ENCODE results near the gene USP20. TPM values are rescaled to one million over a fixed set of nuclear protein-coding genes. Genes with fewer than 3 reads are reported as not detected.

The USP20 gene
- total RNA-seq, 6 donors from 2014 or later = 17.3 to 75.4 (median 26.2) TPM

DNA sequence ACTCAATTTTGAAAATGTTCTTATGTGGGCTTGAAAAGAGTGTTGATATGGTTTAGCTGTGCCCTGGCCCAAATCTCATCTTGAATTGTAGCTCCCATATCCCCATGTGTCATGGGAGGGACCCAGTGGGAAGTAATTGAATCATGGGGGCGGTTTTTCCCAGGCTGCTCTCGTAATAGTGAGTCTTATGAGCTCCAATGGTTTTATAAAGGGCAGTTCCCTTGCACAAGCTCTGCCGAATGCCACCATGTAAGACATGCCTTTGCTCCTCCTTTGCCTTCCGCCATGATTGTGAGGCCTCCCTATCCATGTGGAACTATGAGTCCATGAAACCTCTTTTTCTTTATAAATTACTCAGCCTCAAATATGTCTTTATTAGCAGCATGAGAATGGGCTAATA is 71.0 kb downstream of the USP20 start:
- no peak overlapping the region for H3K4me3 ChIP-seq
- peaks cover 0 to 3% (median 1%) of the 10 kb centered on the region in 4 donors for H3K4me1 ChIP-seq
- ATAC-seq (ENCODE audit: low FRiP score in 2 of 2) = no peak
- DNase-seq = no peak
- no peaks in the 10 kb centered on the region for H3K27me3 ChIP-seq
- H3K36me3 ChIP-seq = peaks cover 0 to 69% (median 21%) of the 10 kb centered on the region in 4 donors
- TF ChIP-seq POLR2AphosphoS5 (IDR thresholded peaks at IDR 0.05) = no peak
- 95 to 98% methylated on average over 4 of the region's 4 CpGs for WGBS, 2 donors
- H3K27ac ChIP-seq = no peak overlapping the region
- H3K9me3 ChIP-seq = no peaks in the 10 kb centered on the region

DNA sequence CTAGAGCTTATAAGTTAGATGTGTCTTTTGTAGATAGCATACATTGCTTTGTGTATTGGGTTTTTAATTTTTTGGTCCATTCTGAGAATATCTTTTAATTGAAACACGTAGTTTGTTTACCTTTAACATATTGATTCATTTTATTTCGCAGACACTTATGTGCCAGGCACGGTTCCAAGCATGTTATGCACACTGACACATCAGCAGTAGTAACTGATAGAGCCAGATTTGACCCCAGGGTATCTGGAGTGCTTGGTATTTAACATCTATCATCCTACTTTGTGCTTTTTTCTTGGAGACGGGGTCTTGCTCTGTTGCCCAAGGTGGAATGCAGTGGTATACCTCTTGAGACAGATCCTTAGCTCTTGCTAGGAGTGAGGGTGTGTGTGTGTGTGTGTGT is 71.9 kb downstream of the USP20 start:
- 89 to 93% methylated on average over 4 of the region's 4 CpGs for WGBS, 2 donors
- peaks cover 0 to 66% (median 17%) of the 10 kb centered on the region in 4 donors for H3K36me3 ChIP-seq

GRCh38 chr9:129908906-129909305 is 73.6 kb downstream of the USP20 start:
- WGBS, 2 donors = 86 to 89% methylated on average over 4 of the region's 4 CpGs
- no peak for DNase-seq

More for the DNA sequence above, 71.9 kb downstream of the USP20 start:
- H3K4me3 ChIP-seq = no peak overlapping the region
- no peak for ATAC-seq (ENCODE audit: low FRiP score in 2 of 2)
- peaks cover 0 to 3% (median 1%) of the 10 kb centered on the region in 4 donors for H3K4me1 ChIP-seq
- no peak overlapping the region for H3K27ac ChIP-seq
- TF ChIP-seq, protein P1, sequence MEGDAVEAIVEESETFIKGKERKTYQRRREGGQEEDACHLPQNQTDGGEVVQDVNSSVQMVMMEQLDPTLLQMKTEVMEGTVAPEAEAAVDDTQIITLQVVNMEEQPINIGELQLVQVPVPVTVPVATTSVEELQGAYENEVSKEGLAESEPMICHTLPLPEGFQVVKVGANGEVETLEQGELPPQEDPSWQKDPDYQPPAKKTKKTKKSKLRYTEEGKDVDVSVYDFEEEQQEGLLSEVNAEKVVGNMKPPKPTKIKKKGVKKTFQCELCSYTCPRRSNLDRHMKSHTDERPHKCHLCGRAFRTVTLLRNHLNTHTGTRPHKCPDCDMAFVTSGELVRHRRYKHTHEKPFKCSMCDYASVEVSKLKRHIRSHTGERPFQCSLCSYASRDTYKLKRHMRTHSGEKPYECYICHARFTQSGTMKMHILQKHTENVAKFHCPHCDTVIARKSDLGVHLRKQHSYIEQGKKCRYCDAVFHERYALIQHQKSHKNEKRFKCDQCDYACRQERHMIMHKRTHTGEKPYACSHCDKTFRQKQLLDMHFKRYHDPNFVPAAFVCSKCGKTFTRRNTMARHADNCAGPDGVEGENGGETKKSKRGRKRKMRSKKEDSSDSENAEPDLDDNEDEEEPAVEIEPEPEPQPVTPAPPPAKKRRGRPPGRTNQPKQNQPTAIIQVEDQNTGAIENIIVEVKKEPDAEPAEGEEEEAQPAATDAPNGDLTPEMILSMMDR (IDR thresholded peaks at IDR 0.05) = no peak
- no peaks in the 10 kb centered on the region for H3K27me3 ChIP-seq
- no peaks in the 10 kb centered on the region for H3K9me3 ChIP-seq
- DNase-seq = no peak

GRCh38 chr9:129909851-129910250 is 74.6 kb downstream of the USP20 start:
- DNase-seq (no peak), ATAC-seq (ENCODE audit: low FRiP score in 2 of 2) (no peak)
- H3K4me3 ChIP-seq = no peak overlapping the region
- no peaks in the 10 kb centered on the region for H3K9me3 ChIP-seq
- no peaks in the 10 kb centered on the region for H3K27me3 ChIP-seq
- peaks cover 0 to 3% (median 0%) of the 10 kb centered on the region in 4 donors for H3K4me1 ChIP-seq
- TF ChIP-seq, protein P1 (IDR thresholded peaks at IDR 0.05) = no peak
- TF ChIP-seq POLR2AphosphoS5 (IDR thresholded peaks at IDR 0.05) = no peak
- no peak for TF ChIP-seq EP300 (IDR thresholded peaks at IDR 0.05)
- no peak for TF ChIP-seq POLR2A (IDR thresholded peaks at IDR 0.05)
- 94 to 96% methylated on average over 9 of the region's 9 CpGs for WGBS, 2 donors
- peaks cover 0 to 56% (median 12%) of the 10 kb centered on the region in 4 donors for H3K36me3 ChIP-seq
- no peak overlapping the region for H3K27ac ChIP-seq

More at GRCh38 chr9:129908906-129909305, 73.6 kb downstream of the USP20 start:
- H3K36me3 ChIP-seq = peaks cover 0 to 57% (median 12%) of the 10 kb centered on the region in 4 donors
- no peak for TF ChIP-seq POLR2AphosphoS5 (IDR thresholded peaks at IDR 0.05)
- no peak for TF ChIP-seq POLR2A (IDR thresholded peaks at IDR 0.05)
- TF ChIP-seq, protein P1 (IDR thresholded peaks at IDR 0.05) = no peak
- no peak for TF ChIP-seq EP300 (IDR thresholded peaks at IDR 0.05)
- no peak overlapping the region for H3K4me3 ChIP-seq
- H3K27me3 ChIP-seq = no peaks in the 10 kb centered on the region
- peaks cover 0 to 3% (median 0%) of the 10 kb centered on the region in 4 donors for H3K4me1 ChIP-seq
- ATAC-seq (ENCODE audit: low FRiP score in 2 of 2) = no peak
- H3K9me3 ChIP-seq = no peaks in the 10 kb centered on the region
- H3K27ac ChIP-seq = no peak overlapping the region

GRCh38 chr9:129910628-129911567 is 75.6 kb downstream of the USP20 start:
- Histone ChIP-seq H3K4me1 (peaks cover 0 to 3% (median 0%) of the 10 kb centered on the region in 4 donors), H3K27me3 (no peaks in the 10 kb centered on the region), H3K27ac (no peak overlapping the region), H3K4me3 (no peak overlapping the region), H3K36me3 (peaks cover 0 to 48% (median 12%) of the 10 kb centered on the region in 4 donors), H3K9me3 (no peaks in the 10 kb centered on the region)
- 80 to 85% methylated on average over 15 of the region's 15 CpGs for WGBS, 2 donors
- DNase-seq (peak in 1 of 2 donors; percentile 29), ATAC-seq (ENCODE audit: low FRiP score in 2 of 2) (peak; percentile 66 to 90)
- no peak for TF ChIP-seq POLR2A (IDR thresholded peaks at IDR 0.05)
- peak in 1 of 4 donors; percentile 22 for TF ChIP-seq EP300 (IDR thresholded peaks at IDR 0.05)
- peak in 1 of 2 donors; percentile 32 for TF ChIP-seq POLR2AphosphoS5 (IDR thresholded peaks at IDR 0.05)
- TF ChIP-seq, protein P1 (IDR thresholded peaks at IDR 0.05) = no peak

All from upper lobe of left lung (tissue), 6 donors.